HG02973 (cell line): ENCODE data around the gene RARRES1.

Experiments
- ATAC-seq: cut with Tn5 transposase; IDR thresholded peaks from one replicate; pipeline ENCODE4 v1.9.1; 2021; ENCODE audit warnings: moderate library complexity; ENCODE audit not compliant: unreplicated experiment

RARRES1 gene

GRCh38 chr3:158737410-158737809 is 5.2 kb upstream of the RARRES1 start:
- ATAC-seq: no peak

- ATAC-seq: no peak
These were observed 3.2 kb upstream of the RARRES1 start for GRCh38 chr3:158735296-158736033.

GRCh38 chr3:158733656-158734055 is 1.4 kb upstream of the RARRES1 start:
- ATAC-seq: no peak

GRCh38 chr3:158732856-158733200 is 571 bp upstream of the RARRES1 start:
- ATAC-seq: no peak

GRCh38 chr3:158731486-158731885 is 771 bp downstream of the RARRES1 start:
- ATAC-seq: no peak

GRCh38 chr3:158728851-158729250 is 3.4 kb downstream of the RARRES1 start:
- ATAC-seq: no peak

- no peak for ATAC-seq
These were observed 4.2 kb downstream of the RARRES1 start for GRCh38 chr3:158728061-158728377.

- peak; percentile 51 for ATAC-seq
These were observed 4.8 kb downstream of the RARRES1 start for GRCh38 chr3:158727206-158728060.

- ATAC-seq: no peak
These were observed 6.8 kb downstream of the RARRES1 start for GRCh38 chr3:158725348-158726011.

- no peak for ATAC-seq
These were observed 8.3 kb downstream of the RARRES1 start for GRCh38 chr3:158723991-158724390.

- ATAC-seq: no peak
These were observed 10.1 kb downstream of the RARRES1 start for GRCh38 chr3:158722108-158722507.

GRCh38 chr3:158718490-158719170 is 13.6 kb downstream of the RARRES1 start:
- no peak for ATAC-seq

- ATAC-seq: no peak
These were observed 14.7 kb downstream of the RARRES1 start for GRCh38 chr3:158717576-158717975.

GRCh38 chr3:158713094-158713499 is 19.2 kb downstream of the RARRES1 start:
- ATAC-seq: no peak

- no peak for ATAC-seq
These were observed 19.8 kb downstream of the RARRES1 start for GRCh38 chr3:158712443-158712842.

GRCh38 chr3:158711886-158712285 is 20.4 kb downstream of the RARRES1 start:
- ATAC-seq: no peak

GRCh38 chr3:158710601-158711000 is 21.7 kb downstream of the RARRES1 start:
- no peak for ATAC-seq

GRCh38 chr3:158709666-158710083 is 22.6 kb downstream of the RARRES1 start:
- no peak for ATAC-seq

- ATAC-seq: no peak
These were observed 28.7 kb downstream of the RARRES1 start for GRCh38 chr3:158703566-158703965.

GRCh38 chr3:158702815-158703481 is 29.3 kb downstream of the RARRES1 start:
- no peak for ATAC-seq
